NCI-H526 (cell line): ENCODE data around the gene TRH.
"Not testable (repeated sequence)": the region's sequence is repeated elsewhere in the genome, so short reads cannot be mapped to it uniquely, and the experiment has no call there.

Experiments used
- DNase-seq, 2 experiments: peaks; one replicate each; lab custom pipeline; 2025; lab: John Stamatoyannopoulos, UW

The TRH gene

GRCh38 chr3:129965937-129966336 lies 8.6 kb upstream of the TRH start:
- DNase-seq, result no peak

- DNase-seq, result peak; percentile 12 to 38
Observed at GRCh38 chr3:129966876-129967275, 7.6 kb upstream of the TRH start.

DNA sequence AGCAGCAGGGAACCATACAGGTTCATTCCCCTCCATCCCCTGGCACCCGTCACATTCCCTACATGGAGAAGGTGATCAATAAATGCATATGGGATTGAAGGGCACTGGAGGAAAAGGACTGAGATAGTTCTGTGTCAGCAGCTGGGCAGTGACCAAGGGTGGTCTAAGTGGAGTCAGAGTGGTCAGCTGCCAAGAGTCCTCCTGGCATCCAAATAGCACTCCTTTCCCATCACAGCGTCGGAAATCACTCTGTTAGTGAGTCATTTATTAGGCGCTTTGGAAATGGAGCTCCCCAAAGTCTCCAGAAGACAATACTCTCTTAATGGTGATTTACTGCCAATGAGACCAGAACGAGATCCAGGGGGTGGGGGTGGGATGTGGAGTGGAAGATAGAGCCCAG lies 6.8 kb upstream of the TRH start:
- DNase-seq, result no peak

GRCh38 chr3:129971351-129972052 lies 3.0 kb upstream of the TRH start:
- no peak for DNase-seq

- DNase-seq, result no peak
Observed at GRCh38 chr3:129972301-129972700, 2.2 kb upstream of the TRH start.

DNA sequence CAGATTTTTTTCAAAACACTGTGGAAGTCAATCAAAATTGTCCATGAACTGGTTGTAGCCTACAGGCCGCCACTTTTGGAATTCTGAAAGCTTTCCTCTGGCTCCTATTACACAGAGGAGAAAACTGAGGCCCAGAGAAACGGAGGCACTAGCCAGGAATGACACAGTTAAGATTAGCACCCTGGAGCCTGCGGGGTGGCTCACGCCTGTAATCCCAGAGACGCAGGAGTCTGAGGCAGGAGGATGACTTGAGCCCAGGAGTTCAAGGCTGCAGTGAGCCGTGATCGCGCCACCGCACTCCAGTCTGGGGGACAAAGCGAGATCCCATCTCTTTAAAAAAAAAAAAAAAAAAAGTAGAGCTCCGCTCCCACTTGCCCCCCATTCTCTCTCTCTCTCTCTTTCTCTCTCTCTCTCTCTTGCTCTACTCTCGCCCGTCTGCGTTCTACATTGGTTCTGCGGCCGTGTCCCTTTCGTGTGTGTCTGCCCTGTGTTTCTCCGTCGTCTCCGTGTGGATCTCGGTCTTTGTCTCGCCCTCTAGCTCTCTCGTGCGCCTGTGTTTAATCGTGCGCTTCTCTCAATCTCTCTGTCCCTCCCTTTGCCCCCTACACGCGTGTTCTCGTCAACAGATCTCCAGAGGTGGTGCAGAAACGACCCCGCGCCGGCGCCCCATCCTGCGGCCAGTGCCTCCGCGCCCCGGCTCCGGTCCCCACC lies 512 bp upstream of the TRH start:
- DNase-seq, result no peak

DNA sequence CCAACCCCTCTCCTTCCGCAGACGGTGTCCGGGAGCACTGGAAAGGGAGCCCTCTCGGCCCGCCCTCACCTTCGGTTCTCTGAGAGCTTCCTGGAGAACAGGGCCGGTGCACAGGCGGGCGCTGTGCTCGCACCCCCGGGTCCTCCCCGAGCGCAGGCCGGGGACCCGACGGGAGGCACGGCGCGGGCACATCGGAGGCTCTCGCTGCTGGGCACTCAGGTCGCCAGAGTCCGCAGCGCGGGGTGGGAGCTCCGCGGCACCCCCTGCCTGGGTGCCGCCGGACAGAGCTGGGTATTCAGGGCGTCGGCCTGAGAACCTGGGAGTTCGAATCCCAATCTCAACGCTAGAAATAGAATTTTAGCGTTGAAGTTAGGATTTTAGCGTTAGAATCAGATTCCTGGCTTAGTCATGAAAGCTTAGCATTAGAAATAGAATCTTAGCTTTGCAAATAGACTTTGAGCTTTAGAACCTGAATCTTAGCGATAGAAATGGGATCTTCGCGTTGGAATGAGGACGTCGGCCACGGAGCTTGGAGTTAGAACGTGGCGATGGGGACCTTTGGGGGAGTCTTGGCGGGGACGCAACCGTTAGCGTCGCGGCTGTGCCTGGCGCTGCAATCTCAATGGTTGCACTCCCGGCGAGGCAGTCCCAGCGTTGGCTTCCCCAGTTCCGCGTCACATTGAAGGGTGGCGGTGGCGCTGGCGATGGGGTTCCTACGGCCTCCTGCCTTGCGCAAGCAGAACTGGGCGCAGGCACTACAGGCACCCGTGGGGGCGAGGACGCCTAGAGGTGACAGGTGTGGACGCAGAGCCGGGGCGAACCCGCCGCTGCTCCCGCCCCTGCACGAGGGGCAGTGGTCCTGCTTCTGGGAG lies 549 bp downstream of the TRH start:
- DNase-seq, result peak in 1 of 2 experiments; percentile 41

DNA sequence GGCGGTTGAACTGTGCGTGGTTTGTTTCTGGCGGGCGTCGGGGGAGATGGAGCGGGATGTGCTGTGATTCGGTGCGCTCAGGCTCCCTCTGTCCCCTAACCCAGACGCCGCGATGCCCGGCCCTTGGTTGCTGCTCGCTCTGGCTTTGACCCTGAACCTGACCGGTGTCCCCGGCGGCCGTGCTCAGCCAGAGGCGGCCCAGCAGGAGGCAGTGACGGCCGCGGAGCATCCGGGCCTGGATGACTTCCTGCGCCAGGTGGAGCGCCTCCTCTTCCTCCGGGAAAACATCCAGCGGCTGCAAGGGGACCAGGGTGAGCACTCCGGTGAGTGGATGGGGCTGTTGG lies 1.2 kb downstream of the TRH start:
- DNase-seq, result peak in 1 of 2 experiments; percentile 41

DNA sequence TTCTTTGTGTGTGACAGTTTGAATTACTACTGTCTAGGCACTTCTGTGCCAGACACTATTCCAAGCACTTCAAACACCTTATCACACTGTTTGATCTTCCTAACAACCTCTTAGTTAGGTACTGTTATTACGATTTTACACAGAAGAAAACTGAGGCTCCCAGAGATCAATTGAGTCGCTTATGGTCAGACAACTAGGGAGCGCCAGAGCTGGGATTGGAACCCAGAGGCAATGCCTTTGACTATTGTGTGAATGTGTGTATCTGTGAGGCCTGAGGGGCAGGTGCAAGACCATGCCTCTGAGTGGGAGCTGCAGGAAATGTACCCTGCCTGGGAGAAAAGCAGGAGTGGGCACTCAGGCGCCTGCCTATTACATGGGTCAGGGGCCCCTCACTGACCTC lies 1.8 kb downstream of the TRH start:
- no peak for DNase-seq

GRCh38 chr3:129978123-129978522 lies 3.6 kb downstream of the TRH start:
- DNase-seq, result no peak

DNA sequence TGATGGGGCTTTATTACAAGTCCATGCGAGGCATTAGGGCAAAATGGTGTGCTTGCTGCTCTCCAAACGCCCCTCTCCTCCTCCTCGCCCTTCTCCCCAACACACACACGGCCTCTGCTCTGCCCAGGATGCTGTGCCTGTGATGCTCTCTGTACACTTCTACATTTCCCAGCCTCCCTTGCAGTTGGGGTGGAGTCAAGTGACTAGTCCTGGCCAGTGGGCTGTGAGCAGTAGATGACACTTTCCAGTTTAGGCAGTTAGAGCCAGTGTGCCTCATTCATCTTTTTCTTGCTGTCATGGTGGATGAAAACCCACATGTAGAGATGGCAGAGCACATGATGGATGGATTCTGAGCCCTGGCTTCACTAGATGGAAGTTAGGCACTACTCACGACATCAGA lies 5.4 kb downstream of the TRH start:
- no peak for DNase-seq

DNA sequence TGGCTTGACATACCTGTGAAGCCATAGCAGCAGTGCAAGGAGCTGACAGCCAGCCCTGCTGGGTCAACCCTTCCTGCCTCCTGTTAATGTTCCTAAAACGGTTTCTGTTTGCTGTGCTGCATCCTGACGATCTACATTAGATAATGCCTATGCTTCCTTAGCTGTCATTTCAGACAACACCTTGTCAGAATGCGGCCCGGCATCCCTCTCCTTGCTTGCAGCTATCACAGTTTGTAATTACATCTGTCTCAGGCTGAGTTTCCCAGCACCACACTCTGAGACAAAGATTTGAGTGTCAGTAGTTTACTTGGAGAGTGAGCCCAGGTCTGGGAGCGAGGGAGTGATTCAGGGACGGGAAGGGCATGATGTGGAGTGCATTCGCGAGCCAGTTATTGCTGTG lies 9.0 kb downstream of the TRH start:
- DNase-seq, result no peak

- no peak for DNase-seq
Observed at GRCh38 chr3:129984125-129984524, 9.6 kb downstream of the TRH start.

DNA sequence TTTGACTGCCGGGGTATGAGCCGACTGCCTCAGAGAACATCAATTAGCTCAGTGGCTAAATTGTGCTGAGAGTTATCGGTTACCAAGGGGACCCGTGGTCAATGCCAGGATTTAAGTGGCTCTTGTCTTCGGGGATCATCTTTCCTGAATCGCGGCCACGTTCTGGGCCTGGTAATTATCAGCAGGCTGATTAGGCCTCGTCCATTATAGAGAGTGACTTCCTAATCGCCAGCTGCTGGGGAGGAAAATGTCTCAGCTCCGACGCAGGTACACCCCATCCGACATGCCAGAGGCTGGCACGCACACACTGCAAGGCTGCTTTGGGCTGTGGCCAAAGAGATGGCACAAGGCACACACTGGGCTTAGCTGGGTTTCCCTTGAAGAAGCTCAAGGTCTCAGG lies 10.6 kb downstream of the TRH start:
- no peak for DNase-seq

- DNase-seq, result no peak
Observed at GRCh38 chr3:129988429-129988828, 13.9 kb downstream of the TRH start.

DNA sequence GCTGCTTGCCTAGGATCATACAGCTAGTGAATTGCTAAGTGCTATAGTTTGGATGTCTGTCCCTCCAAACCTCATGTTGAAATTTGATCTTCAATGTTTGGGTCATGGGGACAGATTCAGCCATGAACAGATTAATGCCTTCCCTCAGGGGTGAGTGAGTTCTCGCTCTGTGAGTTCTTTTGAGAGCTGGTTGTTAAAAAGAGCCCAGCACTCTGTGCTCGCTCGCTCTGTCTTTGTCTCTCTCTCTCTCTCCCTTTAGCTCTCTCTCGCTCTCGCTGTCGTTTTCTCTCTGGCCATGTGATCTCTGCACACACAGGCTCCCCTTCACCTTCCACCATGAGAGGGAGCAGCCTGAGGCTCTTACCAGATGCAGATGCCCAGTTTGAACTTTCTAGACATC lies 14.9 kb downstream of the TRH start:
- no peak for DNase-seq

GRCh38 chr3:129992781-129993180 lies 18.3 kb downstream of the TRH start:
- DNase-seq, result peak in 1 of 2 experiments; percentile 39

GRCh38 chr3:129994883-129995559 lies 20.5 kb downstream of the TRH start:
- no peak for DNase-seq

- DNase-seq, result no peak
Observed at GRCh38 chr3:129996073-129996472, 21.6 kb downstream of the TRH start.

DNA sequence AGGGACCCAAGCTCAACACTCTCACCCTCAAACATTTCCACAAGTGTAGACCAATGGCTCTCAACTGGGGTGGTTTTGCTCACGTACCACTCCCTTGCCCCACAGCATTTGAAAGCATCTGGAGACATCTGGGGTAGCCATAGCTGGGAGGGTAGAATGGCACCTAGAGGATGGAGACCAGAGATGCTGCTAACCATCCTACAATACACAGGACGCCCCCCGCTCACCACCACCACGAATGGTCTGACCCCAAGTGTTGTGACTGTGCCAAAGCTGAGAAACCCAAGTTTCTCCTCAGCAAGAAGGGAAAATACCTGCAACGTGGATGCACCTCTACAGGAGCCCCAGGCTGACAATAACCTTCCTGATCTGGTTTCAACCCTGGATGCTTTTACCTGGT lies 24.7 kb downstream of the TRH start:
- DNase-seq, result not testable (repeated sequence)

- DNase-seq, result peak; percentile 2 to 59
Observed at GRCh38 chr3:130002666-130003598, 28.4 kb downstream of the TRH start.
